HepG2 (cell line): Measurements from ENCODE around the gene HOXD4. TPM values are rescaled to one million over a fixed set of nuclear protein-coding genes. Genes with fewer than 3 reads are reported as not detected.

Source experiments
- AHDC1 ChIP-seq: sonication (generic); formaldehyde crosslinking; IDR thresholded peaks from 2 replicates; pipeline ENCODE4 v1.5.1; 2020; ENCODE audit warnings: mild to moderate bottlenecking, missing genetic modification reagents, borderline replicate concordance
- ARID2 ChIP-seq: sonication (generic); formaldehyde crosslinking; IDR thresholded peaks from 2 replicates; pipeline ENCODE4 v1.8.1; 2022; ENCODE audit warnings: mild to moderate bottlenecking, missing genetic modification reagents, borderline replicate concordance
- IKZF4 ChIP-seq: sonication (generic); formaldehyde crosslinking; IDR thresholded peaks from 2 replicates; pipeline ENCODE4 v1.5.1; 2020; ENCODE audit warnings: borderline replicate concordance, mild to moderate bottlenecking, low read depth, missing genetic modification reagents; ENCODE audit errors: not compliant biosample characterization
- IRF1 ChIP-seq: sonication (generic); formaldehyde crosslinking; IDR thresholded peaks from 2 replicates; pipeline ENCODE4 v1.4.0; 2020; ENCODE audit warnings: low read depth, mild to moderate bottlenecking, missing genetic modification reagents
- KLF12 ChIP-seq: sonication (generic); formaldehyde crosslinking; IDR thresholded peaks from 2 replicates; pipeline ENCODE4 v1.4.0; 2020; ENCODE audit warnings: missing genetic modification reagents, borderline replicate concordance
- NR0B2 ChIP-seq: sonication (generic); formaldehyde crosslinking; IDR thresholded peaks from 2 replicates; pipeline ENCODE4 v1.4.0; 2020; ENCODE audit warnings: mild to moderate bottlenecking, missing genetic modification reagents
- POLR2AphosphoS5 ChIP-seq: IDR thresholded peaks from 2 replicates; pipeline ENCODE4 v1.6.1; 2012; ENCODE audit warnings: low read depth, low read length
- ZNF260 ChIP-seq: sonication (generic); formaldehyde crosslinking; IDR thresholded peaks from 2 replicates; pipeline ENCODE4 v1.4.0; 2020; ENCODE audit warnings: missing genetic modification reagents, low read depth, mild to moderate bottlenecking, borderline replicate concordance
- ZNF331 ChIP-seq: sonication (generic); formaldehyde crosslinking; IDR thresholded peaks from 2 replicates; pipeline ENCODE4 v1.4.0; 2020; ENCODE audit warnings: missing genetic modification reagents
- ZNF556 ChIP-seq: sonication (generic); formaldehyde crosslinking; IDR thresholded peaks from 2 replicates; pipeline ENCODE4 v1.4.0; 2020; ENCODE audit warnings: mild to moderate bottlenecking, missing genetic modification reagents, borderline replicate concordance
- ZNF646 ChIP-seq: sonication (generic); formaldehyde crosslinking; IDR thresholded peaks from 2 replicates; pipeline ENCODE4 v1.9.0; 2021; ENCODE audit warnings: mild to moderate bottlenecking, missing genetic modification reagents
- ZNF891 ChIP-seq: sonication (generic); formaldehyde crosslinking; IDR thresholded peaks from 2 replicates; pipeline ENCODE4 v1.5.0; 2020; ENCODE audit warnings: mild to moderate bottlenecking, missing genetic modification reagents
- polyA plus RNA-seq, 8 experiments: library from polyadenylated mRNA; depleted of rRNA in 3 of 8; stranded (reverse) in 7 of 8; unstranded in 1 of 8; fragments of >200 nt; fragmentation: Illumina TruSeq in 4 of 8; extraction: Trizol in 4 of 8; gene quantifications; 2 replicates each; pipeline versions ENCODE4 v1.2.1 to v1.2.3, GENCODE V29; 2011 to 2016; ENCODE audit warnings: low read depth in 4 of 8, missing spikeins in 1 of 8, mixed read lengths in 1 of 8; ENCODE audit not compliant: insufficient read depth in 1 of 8
- total RNA-seq, 5 experiments: library from RNA; depleted of rRNA; stranded (reverse); fragments of >200 nt; fragmentation: Illumina TruSeq; extraction: Trizol; gene quantifications; 2 replicates each; pipeline ENCODE4 v1.2.3, GENCODE V29; 2016; ENCODE audit warnings: low read depth in 1 of 5

HOXD4 gene
- total and polyA plus RNA-seq, 2 of the 13 experiments (the other 11 are each of a cell fraction or from before 2014, with no cell fraction given) = not detected

- TF ChIP-seq IKZF4 (CRISPR knock-in tag) (no peak), POLR2AphosphoS5 (peak; percentile 31; the same call in 1 of the 2 replicates), ZNF331 (CRISPR knock-in tag) (peak; percentile 62; the same call in 1 of the 2 replicates), ZNF260 (CRISPR knock-in tag) (no peak), ZNF891 (CRISPR knock-in tag) (0 out of 2 replicates have a peak, but pooled peaks have one; percentile 16), KLF12 (CRISPR knock-in tag) (no peak), AHDC1 (no peak), IRF1 (CRISPR knock-in tag) (no peak), NR0B2 (CRISPR knock-in tag) (no peak), ZNF556 (CRISPR knock-in tag) (no peak), ZNF646 (CRISPR knock-in tag) (no peak), ARID2 (CRISPR knock-in tag) (no peak)
These were observed 20.9 kb downstream of the HOXD4 start (continued) for GRCh38 chr2:176172007-176172894.
